IMR-90 (cell line): ENCODE measurements around the gene EMCN. TPM values are rescaled to one million over a fixed set of nuclear protein-coding genes. Genes with fewer than 3 reads are reported as not detected.

Experiments used
- ATAC-seq: fragments of 200-7000 bp; cut with Tn5 transposase; 2 replicates; pipeline ENCODE4 v1.9.1; 2020; ENCODE audit warnings: low read depth, mild to moderate bottlenecking, moderate library complexity
- BruUV-seq: library from RNA; stranded (reverse); fragments of 400-500 nt; replicated peaks from 2 replicates; lab custom pipeline; 2021; lab: Mats Ljungman, UMichigan
- CTCF ChIA-PET: fragments of 300-600 bp; formaldehyde crosslinking; extraction: SDS; loops from one replicate; lab custom pipeline; 2021; ENCODE audit warnings: antibody characterized with exemption; lab: Yijun Ruan, JAX
- POLR2A ChIA-PET: fragments of 300-600 bp; sonication (Branson Sonifier 250); formaldehyde crosslinking; loops from one replicate; lab custom pipeline; 2022; ENCODE audit warnings: antibody characterized with exemption; ENCODE audit not compliant: unreplicated experiment; lab: Charles Lee
- DNase-seq: peaks from one replicate; pipeline ENCODE4 v3.0.0; 2013
- H2AFZ ChIP-seq: replicated peaks from 2 replicates; pipeline ENCODE3; 2013; ENCODE audit warnings: low read length, mild to moderate bottlenecking; ENCODE audit not compliant: poor library complexity
- H2AK5ac ChIP-seq: 2 replicates; pipeline ENCODE4 v1.6.1; 2013; ENCODE audit warnings: low read depth, low read length, inconsistent platforms
- H2AK9ac ChIP-seq: replicated peaks from 2 replicates; pipeline ENCODE3; 2013; ENCODE audit warnings: mild to moderate bottlenecking, low read depth, low read length, moderate library complexity; ENCODE audit not compliant: poor library complexity
- H2BK120ac ChIP-seq: 2 replicates; pipeline ENCODE4 v1.6.1; 2013; ENCODE audit warnings: low read depth, low read length, inconsistent platforms
- H2BK15ac ChIP-seq: 3 replicates; pipeline ENCODE4 v1.6.1; 2013; ENCODE audit warnings: low read depth, low read length, inconsistent platforms
- H2BK20ac ChIP-seq: 2 replicates; pipeline ENCODE4 v1.6.1; 2013; ENCODE audit warnings: low read depth, mild to moderate bottlenecking, inconsistent platforms, low read length, moderate library complexity
- H2BK5ac ChIP-seq: 2 replicates; pipeline ENCODE4 v1.6.1; 2013; ENCODE audit warnings: mild to moderate bottlenecking, low read depth, low read length, inconsistent platforms; ENCODE audit not compliant: poor library complexity, severe bottlenecking
- H3K14ac ChIP-seq: replicated peaks from 2 replicates; pipeline ENCODE4 v1.6.1; 2013; ENCODE audit warnings: low read depth, low read length, inconsistent platforms
- H3K18ac ChIP-seq: 2 replicates; pipeline ENCODE4 v1.6.1; 2013; ENCODE audit warnings: low read depth, low read length, control low read depth
- H3K23ac ChIP-seq: 2 replicates; pipeline ENCODE4 v1.6.1; 2013; ENCODE audit warnings: low read depth, low read length, inconsistent platforms
- H3K27ac ChIP-seq: 2 replicates; pipeline ENCODE4 v1.5.1; 2013; ENCODE audit warnings: mild to moderate bottlenecking, control low read depth, low read length; ENCODE audit not compliant: insufficient read depth
- H3K27me3 ChIP-seq: 2 replicates; pipeline ENCODE4 v1.6.1; 2013; ENCODE audit warnings: low read length; ENCODE audit not compliant: control insufficient read depth, insufficient read depth
- H3K36me3 ChIP-seq: 2 replicates; pipeline ENCODE4 v1.6.1; 2013; ENCODE audit warnings: low read length, mixed read lengths; ENCODE audit not compliant: control insufficient read depth, insufficient read depth
- H3K4ac ChIP-seq: 2 replicates; pipeline ENCODE4 v1.6.1; 2013; ENCODE audit warnings: low read depth, low read length, inconsistent platforms
- H3K4me1 ChIP-seq: 2 replicates; pipeline ENCODE4 v1.6.1; 2013; ENCODE audit warnings: low read length, mixed read lengths; ENCODE audit not compliant: control insufficient read depth, insufficient read depth
- H3K4me2 ChIP-seq: 2 replicates; pipeline ENCODE4 v1.6.1; 2013; ENCODE audit warnings: low read depth, mild to moderate bottlenecking, control low read depth, low read length, moderate library complexity
- H3K4me3 ChIP-seq: 2 replicates; pipeline ENCODE4 v1.5.1; 2013; ENCODE audit warnings: low read depth, mild to moderate bottlenecking, control low read depth, low read length, moderate library complexity; ENCODE audit not compliant: insufficient read depth
- H3K56ac ChIP-seq: 2 replicates; pipeline ENCODE4 v1.6.1; 2013; ENCODE audit warnings: low read length, inconsistent platforms; ENCODE audit not compliant: insufficient read depth; ENCODE audit errors: extremely low read depth
- H3K79me1 ChIP-seq, 2 experiments: 2 replicates each; pipeline ENCODE4 v1.6.1; 2013; ENCODE audit warnings: low read length in 2 of 2, inconsistent platforms in 1 of 2, low read depth in 1 of 2
- H3K9ac ChIP-seq: 2 replicates; pipeline ENCODE4 v1.6.1; 2013; ENCODE audit warnings: low read depth, low read length, control low read depth
- H3K9me1 ChIP-seq: 2 replicates; pipeline ENCODE4 v1.6.1; 2013; ENCODE audit warnings: low read length, inconsistent platforms; ENCODE audit not compliant: insufficient read depth
- H3K9me3 ChIP-seq: 2 replicates; pipeline ENCODE4 v1.6.1; 2013; ENCODE audit warnings: low read length; ENCODE audit not compliant: control insufficient read depth, insufficient read depth
- H4K20me1 ChIP-seq: 2 replicates; pipeline ENCODE4 v1.6.1; 2013; ENCODE audit warnings: low read length, inconsistent platforms; ENCODE audit not compliant: insufficient read depth
- H4K5ac ChIP-seq: 2 replicates; pipeline ENCODE4 v1.6.1; 2013; ENCODE audit warnings: mild to moderate bottlenecking, low read depth, low read length, control low read depth
- H4K8ac ChIP-seq, 2 experiments: 2 replicates each; pipeline ENCODE4 v1.6.1; 2013; ENCODE audit warnings: low read depth in 2 of 2, low read length in 2 of 2, control low read depth in 1 of 2, inconsistent platforms in 1 of 2
- H4K91ac ChIP-seq: 2 replicates; pipeline ENCODE4 v1.6.1; 2013; ENCODE audit warnings: low read depth, low read length, inconsistent platforms; ENCODE audit not compliant: insufficient read depth
- BHLHE40 ChIP-seq: fragments of 150-350 bp; IDR thresholded peaks from 2 replicates; pipeline ENCODE4 v1.6.1; 2016; ENCODE audit warnings: mild to moderate bottlenecking, low read depth, low read length
- CHD1 ChIP-seq: IDR thresholded peaks from 2 replicates; pipeline ENCODE4 v1.6.1; 2012; ENCODE audit warnings: low read depth, low read length, improper control_type of control experiment
- ELK1 ChIP-seq: fragments of 150-350 bp; IDR thresholded peaks from 2 replicates; pipeline ENCODE4 v1.6.1; 2016; ENCODE audit warnings: low read depth, mild to moderate bottlenecking, low read length, moderate library complexity, borderline replicate concordance
- FOS ChIP-seq: fragments of 150-350 bp; IDR thresholded peaks from 2 replicates; pipeline ENCODE4 v1.6.1; 2016; ENCODE audit warnings: low read depth, low read length
- MAFK ChIP-seq: IDR thresholded peaks from 2 replicates; pipeline ENCODE4 v1.6.1; 2012; ENCODE audit warnings: low read depth, low read length, improper control_type of control experiment
- MAZ ChIP-seq: IDR thresholded peaks from 2 replicates; pipeline ENCODE4 v1.6.1; 2012; ENCODE audit warnings: low read depth, mild to moderate bottlenecking, low read length, improper control_type of control experiment, moderate library complexity, borderline replicate concordance
- MXI1 ChIP-seq: IDR thresholded peaks from 2 replicates; pipeline ENCODE4 v1.6.1; 2012; ENCODE audit warnings: low read depth, mild to moderate bottlenecking, low read length, moderate library complexity, borderline replicate concordance
- NFE2L2 ChIP-seq: fragments of 150-350 bp; IDR thresholded peaks from 2 replicates; pipeline ENCODE4 v1.6.1; 2016; ENCODE audit warnings: low read depth, mild to moderate bottlenecking, low read length
- POLR2A ChIP-seq: IDR thresholded peaks from 2 replicates; pipeline ENCODE4 v1.6.1; 2012; ENCODE audit warnings: mild to moderate bottlenecking, low read depth, low read length
- RAD21 ChIP-seq: IDR thresholded peaks from 2 replicates; pipeline ENCODE4 v1.6.1; 2012; ENCODE audit warnings: low read length, improper control_type of control experiment
- RCOR1 ChIP-seq: IDR thresholded peaks from 2 replicates; pipeline ENCODE4 v1.6.1; 2012; ENCODE audit warnings: mild to moderate bottlenecking, low read length, improper control_type of control experiment; ENCODE audit not compliant: insufficient replicate concordance
- RFX5 ChIP-seq: IDR thresholded peaks from 2 replicates; pipeline ENCODE4 v1.8.0; 2012; ENCODE audit warnings: low read depth, mild to moderate bottlenecking, low read length, moderate library complexity
- SMC3 ChIP-seq: fragments of 150-350 bp; IDR thresholded peaks from 2 replicates; pipeline ENCODE4 v1.6.1; 2016; ENCODE audit warnings: low read depth, mild to moderate bottlenecking, antibody characterized with exemption, low read length, moderate library complexity
- WGBS, 2 experiments: methylation state at CpG; one replicate each; pipeline versions ENCODE4 v1.1.5 to v1.1.7; 2013; ENCODE audit warnings: missing lambda C conversion rate in 2 of 2; ENCODE audit not compliant: insufficient read length in 1 of 2; ENCODE audit errors: extremely low coverage in 2 of 2; 5-methylcytosine and 5-hydroxymethylcytosine counted together
- dilution Hi-C: fragments of 300-500 bp; cut with HindIII; formaldehyde crosslinking; loops from one replicate; pipeline ENCODE4 v1.14.3; 2018; ENCODE audit warnings: low sequenced_read_pairs; ENCODE audit not compliant: unreplicated experiment
- in situ Hi-C: fragments of 300-500 bp; cut with MboI; formaldehyde crosslinking; loops from 3 replicates; pipeline ENCODE4 v1.14.3; 2019; ENCODE audit warnings: low sequenced_read_pairs, inconsistent platforms, mixed read lengths
- intact Hi-C: fragments of 100-400 bp; cut with micrococcal nuclease; formaldehyde crosslinking; loops from 2 replicates; pipeline ENCODE4 v1.10.0; 2022
- polyA plus RNA-seq, 3 experiments: library from polyadenylated mRNA; depleted of rRNA; stranded (reverse); fragments of >200 nt; gene quantifications; 2 replicates each; pipeline ENCODE4 v1.2.3, GENCODE V29; 2012; ENCODE audit warnings: low replicate concordance in 1 of 3
- total RNA-seq: library from RNA; depleted of rRNA; stranded (reverse); fragments of >200 nt; gene quantifications from 2 replicates; pipeline ENCODE4 v1.2.3, GENCODE V29; 2012
- TF ChIP-seq, protein P1 (sequence below): fragments of 150-350 bp; IDR thresholded peaks from 2 replicates; pipeline ENCODE4 v1.6.1; 2017; ENCODE audit warnings: mild to moderate bottlenecking, antibody characterized with exemption, low read length, low read depth
- TF ChIP-seq, protein P2 (sequence below): conservative IDR thresholded peaks from 2 replicates; pipeline ENCODE4 v1.5.1; 2012; ENCODE audit warnings: mild to moderate bottlenecking, low read depth, low read length, improper control_type of control experiment

The EMCN gene
- total and polyA plus RNA-seq, 2 of the 4 experiments (the other 2 are of a cell fraction), result not detected

DNA sequence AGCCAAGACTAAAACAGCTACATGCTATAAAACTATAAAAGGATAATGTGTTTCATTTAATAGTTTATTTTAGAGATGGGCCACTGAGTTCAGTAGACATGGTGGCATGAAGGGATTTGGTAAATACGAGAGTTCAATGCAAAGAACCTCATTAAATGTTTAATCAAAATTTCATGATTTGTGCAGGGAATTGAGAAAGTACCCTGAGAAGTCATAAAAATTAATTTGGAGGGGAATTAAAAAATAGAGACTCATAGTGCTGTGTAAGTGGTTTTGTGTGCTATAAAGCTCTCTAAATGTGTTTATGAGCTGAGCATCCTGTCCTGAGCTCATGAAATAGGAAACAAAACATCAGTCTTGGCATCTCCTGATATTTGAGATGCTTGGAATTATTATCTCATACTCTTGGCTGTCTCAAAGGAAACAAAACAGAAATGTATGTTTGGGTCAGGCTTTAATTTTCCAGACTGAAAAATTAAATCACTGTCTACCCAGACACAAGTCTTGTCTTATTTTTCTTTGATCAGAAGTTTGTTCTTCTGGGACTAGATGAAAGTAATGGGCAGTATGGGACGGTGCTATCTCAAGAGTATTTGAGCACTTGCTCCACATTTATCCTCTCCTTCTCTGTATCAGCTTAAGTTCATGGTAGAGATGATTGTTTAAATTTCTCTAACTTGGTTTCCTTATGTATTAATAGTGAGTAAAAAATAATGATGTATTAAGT, 38.0 kb upstream of the EMCN start:
- BruUV-seq, result no TSS peak
- ATAC-seq (no peak), DNase-seq (no peak)
- intact Hi-C loops, result no loop called here
- dilution Hi-C loops, result no loop called here
- H3K56ac ChIP-seq, result no peak overlapping the region
- H4K8ac ChIP-seq, result no peak overlapping the region
- no peaks in the 10 kb centered on the region for H3K36me3 ChIP-seq
- no peaks in the 10 kb centered on the region for H3K27me3 ChIP-seq
- no peak overlapping the region for H3K14ac ChIP-seq
- H3K23ac ChIP-seq, result no peak overlapping the region
- H3K4ac ChIP-seq, result no peak overlapping the region
- no peaks in the 10 kb centered on the region for H3K9me1 ChIP-seq
- POLR2A ChIA-PET, result no interaction called here
- CTCF ChIA-PET, result no interaction called here
- no peak overlapping the region for H2AK9ac ChIP-seq
- no peak overlapping the region for H2AK5ac ChIP-seq
- H3K9me3 ChIP-seq, result no peaks in the 10 kb centered on the region
- no peak overlapping the region for H3K4me3 ChIP-seq
- H3K9ac ChIP-seq, result no peak overlapping the region
- TF ChIP-seq RCOR1, result no peak
- TF ChIP-seq POLR2A, result no peak
- TF ChIP-seq FOS, result no peak
- TF ChIP-seq MAZ, result no peak
- no peak for TF ChIP-seq MXI1
- no peak for TF ChIP-seq RFX5
- TF ChIP-seq MAFK, result no peak
- TF ChIP-seq, protein P1, sequence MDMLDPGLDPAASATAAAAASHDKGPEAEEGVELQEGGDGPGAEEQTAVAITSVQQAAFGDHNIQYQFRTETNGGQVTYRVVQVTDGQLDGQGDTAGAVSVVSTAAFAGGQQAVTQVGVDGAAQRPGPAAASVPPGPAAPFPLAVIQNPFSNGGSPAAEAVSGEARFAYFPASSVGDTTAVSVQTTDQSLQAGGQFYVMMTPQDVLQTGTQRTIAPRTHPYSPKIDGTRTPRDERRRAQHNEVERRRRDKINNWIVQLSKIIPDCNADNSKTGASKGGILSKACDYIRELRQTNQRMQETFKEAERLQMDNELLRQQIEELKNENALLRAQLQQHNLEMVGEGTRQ, result no peak
- no peak for TF ChIP-seq SMC3
- TF ChIP-seq RAD21, result no peak
- TF ChIP-seq ELK1, result no peak
- no peak for TF ChIP-seq BHLHE40
- TF ChIP-seq, protein P2, sequence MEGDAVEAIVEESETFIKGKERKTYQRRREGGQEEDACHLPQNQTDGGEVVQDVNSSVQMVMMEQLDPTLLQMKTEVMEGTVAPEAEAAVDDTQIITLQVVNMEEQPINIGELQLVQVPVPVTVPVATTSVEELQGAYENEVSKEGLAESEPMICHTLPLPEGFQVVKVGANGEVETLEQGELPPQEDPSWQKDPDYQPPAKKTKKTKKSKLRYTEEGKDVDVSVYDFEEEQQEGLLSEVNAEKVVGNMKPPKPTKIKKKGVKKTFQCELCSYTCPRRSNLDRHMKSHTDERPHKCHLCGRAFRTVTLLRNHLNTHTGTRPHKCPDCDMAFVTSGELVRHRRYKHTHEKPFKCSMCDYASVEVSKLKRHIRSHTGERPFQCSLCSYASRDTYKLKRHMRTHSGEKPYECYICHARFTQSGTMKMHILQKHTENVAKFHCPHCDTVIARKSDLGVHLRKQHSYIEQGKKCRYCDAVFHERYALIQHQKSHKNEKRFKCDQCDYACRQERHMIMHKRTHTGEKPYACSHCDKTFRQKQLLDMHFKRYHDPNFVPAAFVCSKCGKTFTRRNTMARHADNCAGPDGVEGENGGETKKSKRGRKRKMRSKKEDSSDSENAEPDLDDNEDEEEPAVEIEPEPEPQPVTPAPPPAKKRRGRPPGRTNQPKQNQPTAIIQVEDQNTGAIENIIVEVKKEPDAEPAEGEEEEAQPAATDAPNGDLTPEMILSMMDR, result no peak
- TF ChIP-seq CHD1, result no peak
- no peak for TF ChIP-seq NFE2L2
- H4K91ac ChIP-seq, result no peak overlapping the region
- no peaks in the 10 kb centered on the region for H3K79me1 ChIP-seq
- H2BK15ac ChIP-seq, result no peak overlapping the region
- in situ Hi-C loops, result no loop called here
- no peaks in the 10 kb centered on the region for H3K4me1 ChIP-seq
- H3K4me2 ChIP-seq, result no peak overlapping the region
- no peak overlapping the region for H2AFZ ChIP-seq
- no peak overlapping the region for H3K27ac ChIP-seq
- no CpG with 5 or more reads among the region's 2 CpGs for WGBS, 2 experiments
- H3K18ac ChIP-seq, result no peak overlapping the region
- no peak overlapping the region for H4K5ac ChIP-seq
- no peak overlapping the region for H2BK120ac ChIP-seq
- H2BK20ac ChIP-seq, result no peak overlapping the region
- no peak overlapping the region for H2BK5ac ChIP-seq
- no peaks in the 10 kb centered on the region for H4K20me1 ChIP-seq
